ENCODE data around the gene ATP8A2.

DNA sequence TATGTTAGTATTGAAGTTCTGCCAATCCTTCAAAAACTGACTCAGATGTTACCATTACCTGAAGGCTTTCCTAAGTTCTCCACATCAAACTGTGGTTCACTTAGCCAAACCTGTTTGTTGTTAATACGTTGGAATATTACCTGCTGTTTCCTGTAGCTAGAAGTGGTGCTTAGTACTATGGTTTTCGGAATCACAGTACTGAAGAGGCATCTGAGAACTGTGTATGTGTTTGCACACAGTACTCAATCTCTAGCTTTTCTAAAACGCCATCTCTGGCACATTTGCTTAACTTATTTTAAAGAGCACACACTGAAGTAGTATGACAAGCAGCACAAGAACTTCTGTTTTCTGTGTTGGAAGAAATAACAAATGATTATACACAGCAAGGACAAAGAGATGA, 431.9 kb downstream of the ATP8A2 start:
- no peak for TF ChIP-seq POLR2A (IDR thresholded peaks at IDR 0.05)
- TF ChIP-seq, protein P1, sequence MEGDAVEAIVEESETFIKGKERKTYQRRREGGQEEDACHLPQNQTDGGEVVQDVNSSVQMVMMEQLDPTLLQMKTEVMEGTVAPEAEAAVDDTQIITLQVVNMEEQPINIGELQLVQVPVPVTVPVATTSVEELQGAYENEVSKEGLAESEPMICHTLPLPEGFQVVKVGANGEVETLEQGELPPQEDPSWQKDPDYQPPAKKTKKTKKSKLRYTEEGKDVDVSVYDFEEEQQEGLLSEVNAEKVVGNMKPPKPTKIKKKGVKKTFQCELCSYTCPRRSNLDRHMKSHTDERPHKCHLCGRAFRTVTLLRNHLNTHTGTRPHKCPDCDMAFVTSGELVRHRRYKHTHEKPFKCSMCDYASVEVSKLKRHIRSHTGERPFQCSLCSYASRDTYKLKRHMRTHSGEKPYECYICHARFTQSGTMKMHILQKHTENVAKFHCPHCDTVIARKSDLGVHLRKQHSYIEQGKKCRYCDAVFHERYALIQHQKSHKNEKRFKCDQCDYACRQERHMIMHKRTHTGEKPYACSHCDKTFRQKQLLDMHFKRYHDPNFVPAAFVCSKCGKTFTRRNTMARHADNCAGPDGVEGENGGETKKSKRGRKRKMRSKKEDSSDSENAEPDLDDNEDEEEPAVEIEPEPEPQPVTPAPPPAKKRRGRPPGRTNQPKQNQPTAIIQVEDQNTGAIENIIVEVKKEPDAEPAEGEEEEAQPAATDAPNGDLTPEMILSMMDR (IDR thresholded peaks at IDR 0.05) = no peak

Data from testis (tissue), 2 donors.